Measurements from ENCODE around the gene GORASP2.

The GORASP2 gene

GRCh38 chr2:171008550-171009205 is 79.6 kb downstream of the GORASP2 start:
- DNase-seq = no peak

- no peak for DNase-seq
These were observed 80.3 kb downstream of the GORASP2 start for GRCh38 chr2:171009386-171009785.

- no peak for DNase-seq
These were observed 84.8 kb downstream of the GORASP2 start for GRCh38 chr2:171013851-171014250.

GRCh38 chr2:171016125-171016524 is 87.1 kb downstream of the GORASP2 start:
- DNase-seq = no peak

Measured in inflammatory macrophage treated with lipopolysaccharide for 4 hours (primary cell).